Activated CD8-positive, alpha-beta memory T cell treated with anti-CD3 and anti-CD28 coated beads, Interleukin-2, amount 10 ng/mL, durations not matched to agents 7 days and 5 days (primary cell): ENCODE measurements around the gene SSB. TPM values are rescaled to one million over a fixed set of nuclear protein-coding genes. Genes with fewer than 3 reads are reported as not detected.
"Not testable (repeated sequence)": the region's sequence is repeated elsewhere in the genome, so short reads cannot be mapped to it uniquely, and the experiment has no call there.

ENCODE experiments used
- ATAC-seq: fragments of 150-1000 bp; cut with Tn5 transposase; one replicate; pipeline ENCODE4 v1.10.0; 2021; ENCODE audit warnings: moderate library complexity
- CTCF ChIA-PET: fragments of 350-600 bp; sonication (Branson Sonifier 250); formaldehyde crosslinking; loops from one replicate; lab custom pipeline; 2021; ENCODE audit warnings: antibody characterized with exemption; lab: Charles Lee
- DNase-seq: peaks from one replicate; pipeline ENCODE4 v3.0.0-alpha.2; 2020
- H3K27ac Mint-ChIP-seq: one replicate; pipeline ENCODE4 v1.8.0; 2021; ENCODE audit warnings: mild to moderate bottlenecking, mixed read lengths
- H3K27me3 Mint-ChIP-seq: one replicate; pipeline ENCODE4 v1.8.0; 2021; ENCODE audit warnings: mixed read lengths
- H3K36me3 Mint-ChIP-seq: one replicate; pipeline ENCODE4 v1.8.0; 2021; ENCODE audit warnings: mild to moderate bottlenecking, mixed read lengths
- H3K4me1 Mint-ChIP-seq: one replicate; pipeline ENCODE4 v1.8.0; 2021; ENCODE audit warnings: mixed read lengths
- H3K4me3 Mint-ChIP-seq: one replicate; pipeline ENCODE4 v1.8.0; 2021; ENCODE audit warnings: mild to moderate bottlenecking, moderate library complexity, mixed read lengths
- H3K9me3 Mint-ChIP-seq: one replicate; pipeline ENCODE4 v1.8.0; 2022; ENCODE audit warnings: low read depth, mixed read lengths
- total RNA-seq, 2 experiments: library from RNA; stranded (reverse); gene quantifications; one replicate each; pipeline ENCODE4 v1.2.3, GENCODE V29; 2021

SSB gene
- total RNA-seq, 2 experiments from 2014 or later: 88.2 to 88.9 TPM

DNA sequence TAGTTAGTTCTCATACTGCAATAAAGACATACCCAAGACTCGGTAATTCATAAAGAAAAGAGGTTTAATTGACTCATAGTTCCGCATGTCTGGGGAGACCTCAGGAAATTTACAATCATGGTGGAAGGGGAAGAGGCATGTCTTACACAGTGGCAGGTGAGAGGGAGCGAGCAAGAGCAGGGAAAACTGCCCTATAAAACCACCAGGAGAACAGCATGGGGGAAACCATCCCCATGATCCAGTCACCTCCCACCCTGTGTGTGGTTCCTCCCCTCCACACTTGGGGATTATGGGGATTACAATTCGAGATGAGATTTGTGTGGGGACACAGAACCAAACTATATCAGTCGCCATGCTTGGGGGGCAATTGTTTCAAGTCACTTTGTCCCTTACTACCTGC lies 1.1 kb upstream of the SSB start:
- H3K4me1 Mint-ChIP-seq: peaks cover 30% of the 10 kb centered on the region
- H3K36me3 Mint-ChIP-seq: peaks cover 18% of the 10 kb centered on the region
- H3K9me3 Mint-ChIP-seq: no peaks in the 10 kb centered on the region
- ATAC-seq (no peak), DNase-seq (no peak)
- CTCF ChIA-PET: no interaction called here
- no peak overlapping the region for H3K27ac Mint-ChIP-seq
- H3K4me3 Mint-ChIP-seq: peak overlapping the region; percentile 32
- peaks cover 5% of the 10 kb centered on the region for H3K27me3 Mint-ChIP-seq

DNA sequence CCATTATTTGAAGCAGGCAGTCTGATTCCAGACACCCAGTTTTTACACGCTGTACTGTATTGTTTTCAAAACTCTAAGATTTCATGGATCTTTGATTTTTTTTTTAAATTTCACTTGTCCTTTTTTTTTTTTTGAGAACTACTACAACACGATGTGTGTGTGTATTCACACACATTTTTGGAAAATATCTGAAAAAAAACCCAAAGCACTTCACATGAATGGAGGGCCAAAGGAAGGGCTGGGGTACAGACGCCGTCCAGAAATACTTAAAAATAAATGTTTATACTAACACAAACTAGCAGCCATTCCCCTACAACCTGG lies 314 bp upstream of the SSB start:
- DNase-seq (no peak), ATAC-seq (no peak)
- Mint-ChIP-seq H3K9me3 (no peaks in the 10 kb centered on the region), H3K27ac (peak overlapping the region; percentile 82), H3K27me3 (peaks cover 5% of the 10 kb centered on the region), H3K36me3 (peaks cover 21% of the 10 kb centered on the region), H3K4me3 (peak overlapping the region; percentile 90), H3K4me1 (peaks cover 33% of the 10 kb centered on the region)
- CTCF ChIA-PET: interaction anchor here (0.6 to 1.6 kb wide), 5 partner anchors 10 to 319 kb away, joined by 3 to 5 read pairs (median 3); partner anchors contain the start of genes BBS5 and METTL5

DNA sequence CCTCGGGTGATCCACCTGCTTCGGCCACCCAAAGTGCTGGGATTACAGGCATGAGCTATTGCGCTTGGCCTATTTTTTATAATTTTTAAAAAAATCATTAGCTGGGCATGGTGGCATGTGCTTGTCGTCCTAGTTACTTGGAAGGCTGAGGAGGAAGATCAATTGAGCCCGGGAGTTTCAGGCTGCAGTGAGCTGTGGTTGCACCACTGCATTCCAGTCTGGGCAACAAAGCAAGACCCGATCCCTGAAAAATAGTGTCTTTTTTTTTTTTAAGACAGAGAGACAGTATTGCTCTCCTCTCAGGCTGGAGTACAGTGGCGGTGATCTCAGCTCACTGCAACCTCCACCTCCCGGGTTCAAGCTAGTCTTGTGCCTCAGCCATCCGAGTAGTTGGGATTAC lies 4.8 kb downstream of the SSB start:
- DNase-seq (no peak), ATAC-seq (no peak)
- CTCF ChIA-PET: interaction anchor here (1.0 to 3.0 kb wide), 2 partner anchors 12 to 21 kb away, joined by 4 to 16 read pairs; partner anchors contain the start of gene METTL5
- Mint-ChIP-seq H3K4me1 (peaks cover 37% of the 10 kb centered on the region), H3K9me3 (no peaks in the 10 kb centered on the region), H3K27ac (no peak overlapping the region), H3K27me3 (no peaks in the 10 kb centered on the region), H3K36me3 (peaks cover 48% of the 10 kb centered on the region), H3K4me3 (no peak overlapping the region)

DNA sequence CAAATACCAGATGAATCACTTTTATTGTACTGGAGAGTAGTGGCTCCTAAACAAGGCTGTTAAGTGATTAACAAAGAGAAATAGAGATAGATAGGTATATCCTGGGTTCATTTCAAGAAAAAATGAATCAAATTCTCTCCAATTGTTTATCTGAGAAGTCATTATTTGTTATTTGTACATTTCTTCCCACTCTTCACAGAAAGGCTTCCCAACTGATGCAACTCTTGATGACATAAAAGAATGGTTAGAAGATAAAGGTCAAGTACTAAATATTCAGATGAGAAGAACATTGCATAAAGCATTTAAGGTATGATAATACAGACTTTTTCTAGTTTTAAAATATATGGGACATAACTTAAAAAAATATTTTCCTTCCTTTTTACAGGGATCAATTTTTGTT lies 7.9 kb downstream of the SSB start:
- CTCF ChIA-PET: interaction anchor here (2.2 kb wide), 1 partner anchor 18 kb away, joined by 7 read pairs; the partner anchor contains the start of gene METTL5
- DNase-seq (no peak), ATAC-seq (no peak)
- Mint-ChIP-seq H3K4me3 (no peak overlapping the region), H3K4me1 (peaks cover 23% of the 10 kb centered on the region), H3K27ac (no peak overlapping the region), H3K27me3 (no peaks in the 10 kb centered on the region), H3K9me3 (no peaks in the 10 kb centered on the region), H3K36me3 (peaks cover 57% of the 10 kb centered on the region)

DNA sequence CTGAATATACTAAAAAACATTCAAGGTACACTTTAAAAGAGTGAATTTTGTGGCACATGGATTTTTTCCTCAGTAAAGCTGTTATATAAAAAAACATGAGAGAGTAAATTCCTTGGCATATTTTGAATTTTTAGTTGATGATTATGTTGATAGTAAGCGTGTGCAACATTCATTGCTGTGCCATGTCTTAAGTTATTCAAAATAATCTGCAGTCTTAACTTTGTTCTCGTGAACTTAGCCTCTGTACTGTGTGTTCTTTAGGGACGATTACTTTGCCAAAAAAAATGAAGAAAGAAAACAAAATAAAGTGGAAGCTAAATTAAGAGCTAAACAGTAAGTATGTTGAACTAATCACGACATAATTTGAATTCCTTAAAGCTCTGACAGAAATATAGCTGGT lies 9.6 kb downstream of the SSB start:
- ATAC-seq (no peak), DNase-seq (no peak)
- Mint-ChIP-seq H3K4me1 (peaks cover 12% of the 10 kb centered on the region), H3K9me3 (no peaks in the 10 kb centered on the region), H3K27me3 (no peaks in the 10 kb centered on the region), H3K27ac (no peak overlapping the region), H3K36me3 (peaks cover 50% of the 10 kb centered on the region), H3K4me3 (no peak overlapping the region)
- CTCF ChIA-PET: interaction anchor here (0.8 to 1.5 kb wide), 4 partner anchors 10 to 16 kb away, joined by 3 to 4 read pairs (median 3); partner anchors contain the start of genes METTL5 and SSB

DNA sequence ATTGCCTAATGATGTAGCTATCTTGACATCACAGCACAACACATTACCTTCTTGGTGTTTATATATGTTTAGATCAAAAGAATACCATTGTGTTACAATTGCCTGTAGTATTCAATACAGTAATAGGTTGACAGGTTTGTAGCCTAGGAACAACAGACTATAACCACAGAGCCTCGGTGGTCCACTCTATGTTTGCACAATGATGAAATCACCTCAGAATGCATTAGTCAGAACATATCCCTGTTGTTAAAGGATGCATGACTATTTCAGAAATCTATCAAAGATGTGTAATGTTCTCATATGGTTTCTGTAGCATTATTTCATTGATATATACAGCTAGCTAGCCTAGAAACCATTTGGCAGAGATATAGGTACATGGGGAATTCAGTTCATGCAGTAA lies 17.2 kb downstream of the SSB start:
- Mint-ChIP-seq H3K36me3 (peaks cover 61% of the 10 kb centered on the region), H3K9me3 (no peaks in the 10 kb centered on the region), H3K27me3 (no peaks in the 10 kb centered on the region), H3K27ac (no peak overlapping the region), H3K4me1 (peaks cover 19% of the 10 kb centered on the region), H3K4me3 (no peak overlapping the region)
- no peak for DNase-seq
- ATAC-seq: peak; percentile 39
- CTCF ChIA-PET: interaction anchor here (1.2 to 1.3 kb wide), 3 partner anchors 8 to 13 kb away, joined by 4 to 10 read pairs (median 7); partner anchors contain the start of genes METTL5 and UBR3

DNA sequence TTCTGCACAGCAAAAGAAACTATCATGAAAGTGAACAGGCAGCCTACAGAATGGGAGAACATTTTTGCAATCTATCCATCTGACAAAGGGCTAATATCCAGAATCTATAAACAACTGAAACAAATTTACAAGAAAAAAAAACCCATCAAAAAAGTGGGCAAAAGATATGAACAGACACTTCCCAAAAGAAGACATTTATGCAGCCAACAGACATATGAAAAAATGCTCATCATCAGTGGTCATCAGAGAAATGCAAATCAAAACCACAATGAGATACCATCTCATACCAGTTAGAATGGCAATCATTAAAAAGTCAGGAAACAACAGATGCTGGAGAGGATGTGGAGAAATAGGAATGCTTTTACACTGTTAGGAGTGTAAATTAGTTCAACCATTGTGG lies 18.3 kb downstream of the SSB start:
- H3K27me3 Mint-ChIP-seq, DNase-seq, H3K9me3 Mint-ChIP-seq, H3K4me3 Mint-ChIP-seq, CTCF ChIA-PET, ATAC-seq, H3K27ac Mint-ChIP-seq: not testable (repeated sequence)
- peaks cover 61% of the 10 kb centered on the region for H3K36me3 Mint-ChIP-seq
- peaks cover 29% of the 10 kb centered on the region for H3K4me1 Mint-ChIP-seq

DNA sequence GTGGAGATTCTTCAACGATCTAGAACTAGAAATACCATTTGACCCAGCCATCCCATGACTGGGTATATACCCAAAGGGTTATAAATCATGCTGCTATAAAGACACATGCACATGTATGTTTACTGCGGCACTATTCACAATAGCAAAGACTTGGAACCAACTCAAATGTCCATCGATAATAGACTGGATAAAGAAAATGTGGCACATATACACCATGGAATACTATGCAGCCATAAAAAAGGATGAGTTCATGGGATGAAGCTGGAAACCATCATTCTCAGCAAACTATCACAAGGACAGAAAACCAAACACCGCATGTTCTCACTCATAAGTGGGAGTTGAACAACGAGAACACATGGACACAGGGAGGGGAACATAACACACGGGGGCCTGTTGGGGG lies 18.7 kb downstream of the SSB start:
- Mint-ChIP-seq H3K36me3 (peaks cover 63% of the 10 kb centered on the region), H3K4me1 (peaks cover 32% of the 10 kb centered on the region)
- H3K27ac Mint-ChIP-seq, CTCF ChIA-PET, H3K27me3 Mint-ChIP-seq, H3K9me3 Mint-ChIP-seq, DNase-seq, H3K4me3 Mint-ChIP-seq, ATAC-seq: not testable (repeated sequence)

DNA sequence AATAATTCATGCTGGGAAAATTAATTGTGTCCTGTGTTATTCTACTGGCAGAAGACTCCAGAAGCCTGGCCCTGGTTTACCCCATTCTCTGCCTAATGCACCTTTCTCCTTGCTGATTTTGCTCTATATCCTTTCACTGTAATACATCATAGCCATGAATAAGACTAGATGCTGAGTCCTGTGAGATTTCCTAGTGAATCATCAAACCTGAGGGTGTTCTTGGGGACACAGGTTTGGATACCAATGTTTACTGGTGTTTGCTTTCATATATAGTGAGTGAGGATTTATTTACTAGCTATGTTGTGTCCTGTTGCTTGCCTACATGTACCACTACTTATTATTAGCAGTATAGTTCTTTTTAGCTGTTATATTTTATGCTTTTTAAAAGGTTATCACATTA lies 19.6 kb downstream of the SSB start:
- H3K4me1 Mint-ChIP-seq: peaks cover 40% of the 10 kb centered on the region
- H3K36me3 Mint-ChIP-seq: peaks cover 64% of the 10 kb centered on the region
- no peaks in the 10 kb centered on the region for H3K9me3 Mint-ChIP-seq
- CTCF ChIA-PET: interaction anchor here (1.2 to 1.3 kb wide), 2 partner anchors 9 to 10 kb away, joined by 3 read pairs; partner anchors contain the start of gene UBR3
- no peak overlapping the region for H3K4me3 Mint-ChIP-seq
- no peak overlapping the region for H3K27ac Mint-ChIP-seq
- H3K27me3 Mint-ChIP-seq: no peaks in the 10 kb centered on the region
- ATAC-seq (no peak), DNase-seq (no peak)

DNA sequence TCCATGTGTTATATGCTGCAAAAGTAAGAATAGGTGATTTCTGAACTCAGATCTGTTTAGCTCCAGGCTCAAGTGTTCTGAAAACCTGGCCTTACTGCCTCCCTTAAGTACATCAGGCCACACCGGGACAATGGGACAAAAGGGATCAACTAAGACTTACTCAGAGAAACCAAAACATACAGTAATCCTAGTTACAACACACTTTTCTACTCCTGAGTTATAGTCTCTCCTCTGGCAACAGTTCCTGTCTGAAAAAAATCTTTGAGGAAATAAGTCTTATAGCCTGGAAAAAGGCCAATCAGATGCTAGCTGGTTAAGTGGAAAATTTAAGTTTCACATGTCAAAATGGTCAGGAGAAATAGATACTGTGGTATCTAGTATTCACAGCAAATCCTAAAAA lies 20.4 kb downstream of the SSB start:
- peaks cover 61% of the 10 kb centered on the region for H3K36me3 Mint-ChIP-seq
- no peak for ATAC-seq
- H3K27me3 Mint-ChIP-seq: no peaks in the 10 kb centered on the region
- CTCF ChIA-PET: interaction anchor here (1.2 to 1.3 kb wide), 2 partner anchors 8 to 10 kb away, joined by 3 read pairs; partner anchors contain the start of gene UBR3
- no peaks in the 10 kb centered on the region for H3K9me3 Mint-ChIP-seq
- no peak for DNase-seq
- peaks cover 48% of the 10 kb centered on the region for H3K4me1 Mint-ChIP-seq
- peak overlapping the region; percentile 55 for H3K27ac Mint-ChIP-seq
- no peak overlapping the region for H3K4me3 Mint-ChIP-seq

DNA sequence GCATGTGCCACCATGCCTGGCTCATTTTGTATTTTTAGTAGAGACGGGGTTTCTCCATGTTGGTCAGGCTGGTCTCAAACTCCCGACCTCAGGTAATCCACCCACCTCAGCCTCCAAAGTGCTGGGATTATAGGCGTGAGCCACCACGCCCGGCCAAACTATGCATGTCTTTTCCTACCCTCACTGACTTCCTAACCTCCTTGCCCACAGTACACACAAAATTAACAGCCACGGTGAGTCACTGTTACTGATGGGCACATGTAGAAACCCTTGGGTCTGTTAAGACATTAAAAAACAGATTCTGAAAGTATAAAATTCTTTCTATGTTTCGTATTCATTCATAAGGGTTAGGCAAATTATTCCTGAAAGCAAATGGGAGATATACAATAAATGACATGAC lies 21.4 kb downstream of the SSB start:
- H3K9me3 Mint-ChIP-seq, CTCF ChIA-PET, H3K4me3 Mint-ChIP-seq, H3K27me3 Mint-ChIP-seq, ATAC-seq, DNase-seq: not testable (repeated sequence)
- Mint-ChIP-seq H3K4me1 (peaks cover 52% of the 10 kb centered on the region), H3K36me3 (peaks cover 57% of the 10 kb centered on the region), H3K27ac (peak overlapping the region; percentile 50)

DNA sequence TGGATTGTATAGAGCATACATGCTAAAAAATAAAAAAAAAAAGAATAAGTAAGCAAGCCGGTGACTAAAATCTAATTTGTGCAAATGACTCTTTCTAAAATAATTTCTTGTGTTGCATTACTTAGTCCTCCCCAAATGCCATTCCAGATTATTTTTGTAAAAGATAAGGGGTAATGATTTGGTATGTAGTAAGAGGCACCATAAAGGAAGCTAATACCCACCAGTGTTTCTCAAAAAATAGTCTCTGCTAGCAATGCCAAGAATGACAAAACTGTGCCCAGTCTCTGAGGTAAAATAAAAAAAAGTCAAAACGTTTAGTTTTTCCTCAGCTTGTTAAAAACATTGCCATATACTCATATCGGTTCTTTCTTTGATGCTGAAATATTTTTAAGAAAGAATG lies 23.4 kb downstream of the SSB start:
- ATAC-seq (no peak), DNase-seq (no peak)
- H3K4me3 Mint-ChIP-seq: no peak overlapping the region
- H3K9me3 Mint-ChIP-seq: no peaks in the 10 kb centered on the region
- no peaks in the 10 kb centered on the region for H3K27me3 Mint-ChIP-seq
- no peak overlapping the region for H3K27ac Mint-ChIP-seq
- H3K36me3 Mint-ChIP-seq: peaks cover 40% of the 10 kb centered on the region
- CTCF ChIA-PET: interaction anchor here (1.5 to 1.8 kb wide), 2 partner anchors 10 to 13 kb away, joined by 4 read pairs; no protein-coding TSS in a partner anchor
- H3K4me1 Mint-ChIP-seq: peaks cover 57% of the 10 kb centered on the region

DNA sequence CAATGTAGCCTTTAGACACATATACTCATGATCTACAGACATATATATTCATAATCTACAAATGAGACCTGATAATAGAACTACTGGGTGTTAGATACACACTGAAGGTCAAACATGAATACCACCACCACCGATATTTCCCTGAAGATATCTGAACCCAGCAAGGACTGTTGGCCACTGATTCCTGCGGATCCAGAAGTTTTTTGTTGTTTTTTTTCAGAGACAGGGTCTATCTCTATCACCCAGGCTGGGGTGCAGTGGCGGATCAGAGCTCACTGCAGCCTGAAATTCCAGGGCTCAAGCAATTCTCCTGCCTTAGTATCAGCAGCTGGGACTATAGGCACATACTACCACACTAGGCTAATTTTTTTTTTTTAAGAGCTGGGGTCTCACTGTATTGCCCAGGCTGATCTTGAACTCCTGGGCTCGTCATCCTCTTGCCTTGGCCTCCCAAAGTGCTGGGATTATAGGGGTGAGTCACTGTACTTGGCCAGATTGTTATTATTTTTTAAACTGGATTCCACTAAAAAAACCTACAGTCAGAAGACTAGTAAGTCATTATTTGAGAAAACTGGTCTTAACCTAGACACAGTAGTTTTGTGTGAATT lies 24.2 kb downstream of the SSB start:
- Mint-ChIP-seq H3K4me3 (peak overlapping the region; percentile 64), H3K9me3 (no peaks in the 10 kb centered on the region), H3K27ac (peak overlapping the region; percentile 33), H3K36me3 (peaks cover 32% of the 10 kb centered on the region), H3K4me1 (peaks cover 56% of the 10 kb centered on the region), H3K27me3 (no peaks in the 10 kb centered on the region)
- DNase-seq (no peak), ATAC-seq (no peak)
- CTCF ChIA-PET: interaction anchor here (0.6 to 1.8 kb wide), 3 partner anchors 11 to 21 kb away, joined by 3 to 4 read pairs (median 4); no protein-coding TSS in a partner anchor

DNA sequence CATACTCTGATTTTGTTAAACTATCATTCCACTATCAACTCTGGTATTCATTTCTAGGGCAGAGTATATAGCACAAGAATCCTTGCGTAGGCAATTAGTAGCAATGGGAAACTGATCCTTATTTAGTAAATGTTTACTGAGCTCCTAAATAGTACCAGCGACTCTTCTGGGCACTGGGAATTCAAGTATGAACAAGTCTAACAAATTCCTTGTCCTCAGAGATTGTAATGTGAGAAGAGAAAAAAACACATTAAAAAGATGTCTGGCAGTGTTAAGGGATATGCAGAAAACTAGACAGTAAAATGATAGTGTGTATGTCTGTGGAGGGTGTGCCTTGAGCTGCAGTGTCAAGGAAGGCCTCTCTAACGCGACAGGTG lies 25.3 kb downstream of the SSB start:
- peaks cover 27% of the 10 kb centered on the region for H3K36me3 Mint-ChIP-seq
- H3K4me1 Mint-ChIP-seq: peaks cover 65% of the 10 kb centered on the region
- DNase-seq (no peak), ATAC-seq (peak; percentile 1)
- H3K9me3 Mint-ChIP-seq: no peaks in the 10 kb centered on the region
- peak overlapping the region; percentile 73 for H3K27ac Mint-ChIP-seq
- CTCF ChIA-PET: interaction anchor here (0.7 to 2.2 kb wide), 17 partner anchors 9 to 353 kb away, joined by 3 to 16 read pairs (median 6); partner anchors contain the start of gene SSB
- no peaks in the 10 kb centered on the region for H3K27me3 Mint-ChIP-seq
- peak overlapping the region; percentile 78 for H3K4me3 Mint-ChIP-seq
